ENCODE results near the gene TSEN34. TPM values are rescaled to one million over a fixed set of nuclear protein-coding genes. Genes with fewer than 3 reads are reported as not detected.
"Not testable (repeated sequence)": the region's sequence is repeated elsewhere in the genome, so short reads cannot be mapped to it uniquely, and the experiment has no call there.

The TSEN34 gene
- total and polyA plus RNA-seq, 2 experiments from 2014 or later = 66.9 to 100.0 TPM

DNA sequence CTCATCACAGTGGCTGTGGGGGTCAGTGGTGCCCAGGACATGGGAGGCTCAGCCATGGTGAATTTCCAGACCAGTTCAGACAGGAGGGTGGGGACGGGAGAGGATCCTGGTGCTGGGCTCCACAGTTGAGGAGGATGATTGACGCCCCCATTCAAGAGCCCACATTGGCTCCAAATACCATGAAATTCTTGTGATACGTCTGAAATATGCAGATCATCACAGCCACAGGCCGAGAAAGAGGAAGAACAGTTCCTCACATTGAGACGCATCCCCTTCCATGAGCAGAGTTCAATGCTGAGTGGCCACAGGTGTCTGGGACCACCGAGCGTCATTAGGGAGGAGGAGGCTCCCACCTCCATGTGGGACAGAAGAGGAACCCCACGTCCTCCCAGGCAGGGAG lies 52.7 kb downstream of the TSEN34 start:
- H3K9me2 ChIP-seq (replicated peaks; ENCODE audit: insufficient read depth); H2AFZ ChIP-seq; H3K4me3 ChIP-seq; H3K9me3 ChIP-seq (ENCODE audit: low read depth); H3K4me2 ChIP-seq; H4K20me1 ChIP-seq (ENCODE audit: insufficient read depth, poor library complexity, severe bottlenecking); H3K27ac ChIP-seq; H3K79me2 ChIP-seq; H3K4me1 ChIP-seq (ENCODE audit: insufficient read depth); H3K27me3 ChIP-seq; H3K36me3 ChIP-seq (replicated peaks; ENCODE audit: insufficient read depth, low read depth); DNase-seq (ENCODE audit: low spot score): not testable (repeated sequence)
- WGBS (ENCODE audit: low lambda C conversion rate, missing lambda C conversion rate) = 77% methylated on average over 7 of the region's 8 CpGs

Other genes starting within 250 kb of the TSEN34 start
- 0.13 TPM in 1 of 2 replicates, not detected in the other for gene CACNG8, start 228.4 kb upstream of the TSEN34 start, total RNA-seq
- gene CACNG8, start 228.4 kb upstream of the TSEN34 start, polyA plus RNA-seq = 0.06 TPM in 1 of 2 replicates, not detected in the other
- 0.23 and 0.32 TPM in 2 replicates for gene CACNG6, start 199.7 kb upstream of the TSEN34 start, total RNA-seq
- 0.35 TPM in 1 of 2 replicates, not detected in the other for gene CACNG6, start 199.7 kb upstream of the TSEN34 start, polyA plus RNA-seq
- gene VSTM1, start 127.4 kb upstream of the TSEN34 start, total RNA-seq = not detected in 2 replicates
- not detected in 2 replicates for gene VSTM1, start 127.4 kb upstream of the TSEN34 start, polyA plus RNA-seq
- gene TARM1, start 109.9 kb upstream of the TSEN34 start, total RNA-seq = not detected in 2 replicates
- gene TARM1, start 109.9 kb upstream of the TSEN34 start, polyA plus RNA-seq = not detected in 2 replicates
- gene OSCAR, start 90.5 kb upstream of the TSEN34 start, total RNA-seq = 0.48 TPM in 1 of 2 replicates, not detected in the other
- gene OSCAR, start 90.5 kb upstream of the TSEN34 start, polyA plus RNA-seq = 0.16 and 0.43 TPM in 2 replicates
- 10.5 and 13.9 TPM in 2 replicates for gene NDUFA3, start 88.5 kb upstream of the TSEN34 start, total RNA-seq
- 247 and 285 TPM in 2 replicates for gene NDUFA3, start 88.5 kb upstream of the TSEN34 start, polyA plus RNA-seq
- 12.8 and 14.7 TPM in 2 replicates for gene TFPT, start 75.7 kb upstream of the TSEN34 start, total RNA-seq
- 25.2 and 25.9 TPM in 2 replicates for gene TFPT, start 75.7 kb upstream of the TSEN34 start, polyA plus RNA-seq
- gene PRPF31, start 75.6 kb upstream of the TSEN34 start, total RNA-seq = 44.5 and 59.7 TPM in 2 replicates
- 77.6 and 82.3 TPM in 2 replicates for gene PRPF31, start 75.6 kb upstream of the TSEN34 start, polyA plus RNA-seq
- 11.6 and 12.0 TPM in 2 replicates for gene CNOT3, start 53.5 kb upstream of the TSEN34 start, total RNA-seq
- 49.3 and 50.1 TPM in 2 replicates for gene CNOT3, start 53.5 kb upstream of the TSEN34 start, polyA plus RNA-seq
- gene LENG1, start 31.6 kb upstream of the TSEN34 start, total RNA-seq = 5.8 and 8.4 TPM in 2 replicates
- gene LENG1, start 31.6 kb upstream of the TSEN34 start, polyA plus RNA-seq = 15.0 and 16.8 TPM in 2 replicates
- gene TMC4, start 18.1 kb upstream of the TSEN34 start, total RNA-seq = 29.4 and 40.3 TPM in 2 replicates
- 94.4 and 101 TPM in 2 replicates for gene TMC4, start 18.1 kb upstream of the TSEN34 start, polyA plus RNA-seq
- 73.8 and 93.5 TPM in 2 replicates for gene MBOAT7, start 1.7 kb upstream of the TSEN34 start, total RNA-seq
- gene MBOAT7, start 1.7 kb upstream of the TSEN34 start, polyA plus RNA-seq = 179 and 199 TPM in 2 replicates
- 1,843 and 2,161 TPM in 2 replicates for gene RPS9, start 9.6 kb downstream of the TSEN34 start, total RNA-seq
- gene RPS9, start 9.6 kb downstream of the TSEN34 start, polyA plus RNA-seq = 415 and 465 TPM in 2 replicates
- gene LILRB3, start 31.7 kb downstream of the TSEN34 start, total RNA-seq = 0.24 TPM in 1 of 2 replicates, not detected in the other
- 1.4 and 1.7 TPM in 2 replicates for gene LILRB3, start 31.7 kb downstream of the TSEN34 start, polyA plus RNA-seq
- 0.28 TPM in 1 of 2 replicates, not detected in the other for gene LILRA6, start 51.5 kb downstream of the TSEN34 start, total RNA-seq
- 0.13 and 0.36 TPM in 2 replicates for gene LILRA6, start 51.5 kb downstream of the TSEN34 start, polyA plus RNA-seq
- 0.16 and 0.80 TPM in 2 replicates for gene LILRB5, start 66.0 kb downstream of the TSEN34 start, total RNA-seq
- 1.3 and 1.6 TPM in 2 replicates for gene LILRB5, start 66.0 kb downstream of the TSEN34 start, polyA plus RNA-seq
- not detected in 2 replicates for gene LILRB2, start 89.8 kb downstream of the TSEN34 start, total RNA-seq
- gene LILRB2, start 89.8 kb downstream of the TSEN34 start, polyA plus RNA-seq = 0.09 TPM in 1 of 2 replicates, not detected in the other
- not detected in 2 replicates for gene LILRA5, start 121.9 kb downstream of the TSEN34 start, total RNA-seq
- not detected in 2 replicates for gene LILRA5, start 121.9 kb downstream of the TSEN34 start, polyA plus RNA-seq
- not detected in 2 replicates for gene LILRA4, start 147.9 kb downstream of the TSEN34 start, total RNA-seq
- gene LILRA4, start 147.9 kb downstream of the TSEN34 start, polyA plus RNA-seq = not detected in 2 replicates
- gene LAIR1, start 173.6 kb downstream of the TSEN34 start, total RNA-seq = 0.20 and 3.9 TPM in 2 replicates
- gene LAIR1, start 173.6 kb downstream of the TSEN34 start, polyA plus RNA-seq = 1.8 and 2.2 TPM in 2 replicates
- gene TTYH1, start 224.2 kb downstream of the TSEN34 start, total RNA-seq = 7.0 and 7.1 TPM in 2 replicates
- gene TTYH1, start 224.2 kb downstream of the TSEN34 start, polyA plus RNA-seq = 11.0 and 19.3 TPM in 2 replicates

All from hepatocyte (in vitro differentiated cells).